Spleen (tissue), 11 donors: Measurements from ENCODE around the gene PMVK. TPM values are rescaled to one million over a fixed set of nuclear protein-coding genes. Genes with fewer than 3 reads are reported as not detected.
"Not testable (repeated sequence)": the region's sequence is repeated elsewhere in the genome, so short reads cannot be mapped to it uniquely, and the experiment has no call there.

ENCODE experiments used
- DNase-seq: peaks from one replicate; pipeline ENCODE4 v3.0.0-alpha.2; 2020
- H3K27ac ChIP-seq, 8 donors: fragments of 200-600 bp; sonication (generic) in 7 of 8; 1 replicate in 4 of 8; 2 replicates in 4 of 8; pipeline versions ENCODE4 v1.5.0 to v1.8.0; 2016 to 2021; ENCODE audit warnings: inconsistent platforms in 4 of 8, mild to moderate bottlenecking in 4 of 8, moderate library complexity in 1 of 8
- H3K27me3 ChIP-seq, 7 donors: fragments of 200-600 bp; sonication (generic) in 6 of 7; replicated peaks in 1 of 7; 1 replicate in 4 of 7; 2 replicates in 3 of 7; pipeline versions ENCODE4 v1.5.0 to v1.8.0; 2016 to 2021; ENCODE audit warnings: inconsistent platforms in 3 of 7, mild to moderate bottlenecking in 1 of 7
- H3K36me3 ChIP-seq, 6 donors: fragments of 200-600 bp; sonication (generic) in 5 of 6; 1 replicate in 4 of 6; 2 replicates in 2 of 6; pipeline versions ENCODE4 v1.5.0 to v1.8.0; 2016 to 2021; ENCODE audit warnings: inconsistent platforms in 2 of 6
- H3K4me1 ChIP-seq, 6 donors: fragments of 200-600 bp; sonication (generic) in 5 of 6; 1 replicate in 3 of 6; 2 replicates in 3 of 6; pipeline versions ENCODE4 v1.5.0 to v1.8.0; 2016 to 2021; ENCODE audit warnings: inconsistent platforms in 3 of 6
- H3K4me3 ChIP-seq, 8 donors: fragments of 200-600 bp; sonication (generic) in 7 of 8; 1 replicate in 4 of 8; 2 replicates in 4 of 8; pipeline versions ENCODE4 v1.5.0 to v1.8.0; 2016 to 2021; ENCODE audit warnings: inconsistent platforms in 4 of 8, mild to moderate bottlenecking in 4 of 8, moderate library complexity in 2 of 8
- H3K9me3 ChIP-seq, 8 donors: fragments of 200-600 bp; sonication (generic) in 7 of 8; 1 replicate in 4 of 8; 2 replicates in 4 of 8; pipeline versions ENCODE4 v1.5.0 to v1.8.0; 2016 to 2021; ENCODE audit warnings: inconsistent platforms in 4 of 8
- POLR2A ChIP-seq, 3 donors: fragments of 450-650 bp; IDR thresholded peaks; one replicate each; pipeline ENCODE4 v1.5.1; 2017; ENCODE audit warnings: antibody characterized with exemption in 3 of 3, mild to moderate bottlenecking in 1 of 3
- POLR2AphosphoS5 ChIP-seq, 3 donors: sonication (generic); formaldehyde crosslinking; IDR thresholded peaks; one replicate each; pipeline ENCODE4 v1.5.1; 2017; ENCODE audit warnings: antibody characterized with exemption in 3 of 3
- WGBS, 5 donors: extraction: QIAGEN DNeasy Blood & Tissue Kit in 3 of 5; methylation state at CpG; one replicate each; pipeline versions ENCODE4 v1.1.5 to v1.1.7; 2013 to 2018; 5-methylcytosine and 5-hydroxymethylcytosine counted together
- intact Hi-C: fragments of 100-400 bp; cut with DNase I; formaldehyde crosslinking; loops from one replicate; pipeline ENCODE4 v1.15.0; 2023; ENCODE audit warnings: low total_unique reads
- polyA plus RNA-seq, 3 donors: library from polyadenylated mRNA; stranded (reverse); fragments of 200-250 nt; gene quantifications; one replicate each; pipeline ENCODE4 v1.2.1, GENCODE V29; 2013
- total RNA-seq, 7 donors: library from RNA; depleted of rRNA in 3 of 7; stranded (reverse); fragments of >200 nt in 3 of 7; fragmentation: NEBNext Ultra II Directional in 4 of 7; extraction: Animal tissue kit (Norgen Biotek cat#: 25700) in 4 of 7; gene quantifications; one replicate each; pipeline versions ENCODE4 v1.1.0 to v1.2.1, GENCODE V29; 2016 to 2021
- TF ChIP-seq, protein P1 (sequence below), 11 experiments: fragments of 200-600 bp in 7 of 11; fragments of 450-650 bp in 4 of 11; sonication (generic) in 4 of 11; IDR thresholded peaks in 8 of 11; conservative IDR thresholded peaks in 3 of 11; 1 replicate in 7 of 11; 2 replicates in 4 of 11; pipeline versions ENCODE4 v1.4.0 to v1.8.0; 2016 to 2021; ENCODE audit warnings: antibody characterized with exemption in 11 of 11, inconsistent platforms in 4 of 11, mild to moderate bottlenecking in 1 of 11
- donor health status: healthy with polysubstance abuse.
- donor health status: DM: no; HTN: no; CAD: no; lungs with moderate emphysema.
- donor health status: DM: no; HTN: no; CAD: no.
- donor health status: Bipolar disorder and iron deficiency.
- donor health status: healthy.
- donor health status: DM: no; HTN: no; CAD: no.
- donor health status: DM: yes; HTN: yes; CAD: no.

Gene PMVK
- total and polyA plus RNA-seq, 10 donors: 12.4 to 68.8 (median 35.4) TPM

DNA sequence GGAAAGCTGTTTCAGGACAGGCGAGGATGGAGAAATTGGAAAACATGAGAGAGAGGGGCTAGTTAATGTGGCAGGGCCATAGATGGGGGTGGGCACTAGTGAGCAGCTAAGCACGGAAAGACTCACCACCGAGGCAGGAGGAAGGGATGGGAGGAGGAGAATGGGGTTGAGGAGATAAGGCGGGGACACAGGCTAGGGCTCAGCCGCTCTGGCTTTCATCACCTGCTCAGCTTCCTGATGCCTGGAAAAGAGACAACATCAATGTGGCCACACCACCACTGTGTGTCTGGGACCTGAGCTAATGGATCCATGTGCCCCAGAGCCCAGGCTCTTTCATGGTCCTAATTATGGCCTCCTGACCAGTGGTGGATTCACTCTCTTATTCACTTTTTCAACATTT lies 27.6 kb downstream of the PMVK start:
- no peaks in the 10 kb centered on the region for H3K9me3 ChIP-seq
- DNase-seq: no peak
- no peak overlapping the region for H3K4me3 ChIP-seq
- 85 to 98% (median 93%) methylated on average over 5 of the region's 5 CpGs for WGBS, 5 donors
- no peak overlapping the region for H3K27ac ChIP-seq
- H3K36me3 ChIP-seq: peaks cover 0 to 5% (median 0%) of the 10 kb centered on the region in 6 donors
- H3K27me3 ChIP-seq: no peaks in the 10 kb centered on the region
- no peaks in the 10 kb centered on the region for H3K4me1 ChIP-seq
- no peak for TF ChIP-seq POLR2A (IDR thresholded peaks at IDR 0.05)
- no peak for TF ChIP-seq POLR2AphosphoS5 (IDR thresholded peaks at IDR 0.05)
- TF ChIP-seq, protein P1, sequence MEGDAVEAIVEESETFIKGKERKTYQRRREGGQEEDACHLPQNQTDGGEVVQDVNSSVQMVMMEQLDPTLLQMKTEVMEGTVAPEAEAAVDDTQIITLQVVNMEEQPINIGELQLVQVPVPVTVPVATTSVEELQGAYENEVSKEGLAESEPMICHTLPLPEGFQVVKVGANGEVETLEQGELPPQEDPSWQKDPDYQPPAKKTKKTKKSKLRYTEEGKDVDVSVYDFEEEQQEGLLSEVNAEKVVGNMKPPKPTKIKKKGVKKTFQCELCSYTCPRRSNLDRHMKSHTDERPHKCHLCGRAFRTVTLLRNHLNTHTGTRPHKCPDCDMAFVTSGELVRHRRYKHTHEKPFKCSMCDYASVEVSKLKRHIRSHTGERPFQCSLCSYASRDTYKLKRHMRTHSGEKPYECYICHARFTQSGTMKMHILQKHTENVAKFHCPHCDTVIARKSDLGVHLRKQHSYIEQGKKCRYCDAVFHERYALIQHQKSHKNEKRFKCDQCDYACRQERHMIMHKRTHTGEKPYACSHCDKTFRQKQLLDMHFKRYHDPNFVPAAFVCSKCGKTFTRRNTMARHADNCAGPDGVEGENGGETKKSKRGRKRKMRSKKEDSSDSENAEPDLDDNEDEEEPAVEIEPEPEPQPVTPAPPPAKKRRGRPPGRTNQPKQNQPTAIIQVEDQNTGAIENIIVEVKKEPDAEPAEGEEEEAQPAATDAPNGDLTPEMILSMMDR (IDR thresholded peaks at IDR 0.05 in 8 of 11, conservative IDR thresholded peaks at IDR 0.05 in 3 of 11): no peak
- intact Hi-C loops: no loop called here

DNA sequence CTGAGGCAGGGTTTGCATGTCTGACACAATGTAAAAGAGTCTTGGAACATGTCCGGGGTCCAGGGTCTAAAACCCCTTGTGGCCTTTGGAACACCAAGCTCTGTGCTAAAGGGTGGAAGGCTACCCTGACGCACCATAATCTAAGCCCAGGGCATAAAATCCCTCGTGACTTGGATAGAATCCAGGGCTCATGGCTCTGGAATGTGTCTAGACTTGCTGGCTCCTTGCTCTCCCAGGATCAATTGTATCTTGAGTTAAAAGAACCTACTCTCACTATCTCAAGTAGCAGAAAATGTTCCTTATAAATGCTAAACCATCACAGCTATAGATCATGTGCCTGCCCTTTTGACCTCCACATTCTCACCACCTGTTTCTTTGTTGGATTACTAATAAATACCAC lies 28.4 kb downstream of the PMVK start:
- intact Hi-C loops, H3K27ac ChIP-seq, H3K36me3 ChIP-seq, H3K9me3 ChIP-seq, DNase-seq, H3K27me3 ChIP-seq, H3K4me1 ChIP-seq, H3K4me3 ChIP-seq: not testable (repeated sequence)
- 79 to 97% (median 86%) methylated on average over 3 of the region's 3 CpGs for WGBS, 5 donors

DNA sequence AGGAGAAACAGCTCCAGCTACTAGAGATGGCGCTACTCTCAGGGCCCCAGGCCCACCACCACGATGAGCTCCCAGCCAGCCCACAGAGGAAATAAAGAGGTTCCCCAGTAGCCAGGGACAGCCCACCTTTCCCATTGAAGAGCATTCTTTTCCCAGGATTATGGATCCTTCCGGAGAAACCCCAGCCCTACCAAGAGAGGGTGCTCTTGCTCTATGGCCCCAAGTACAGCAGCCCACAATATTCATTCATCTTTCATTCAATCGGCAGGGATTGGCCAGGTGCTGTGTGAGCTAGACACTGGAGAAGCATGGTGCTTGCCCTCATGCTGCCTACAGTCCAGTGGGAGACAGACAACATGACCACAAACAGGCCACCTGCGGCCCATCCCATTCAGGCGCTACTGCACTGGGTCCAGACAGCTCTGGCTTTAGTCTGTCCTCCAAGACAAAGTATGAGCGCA lies 29.9 kb downstream of the PMVK start:
- H3K4me3 ChIP-seq: no peak overlapping the region

DNA sequence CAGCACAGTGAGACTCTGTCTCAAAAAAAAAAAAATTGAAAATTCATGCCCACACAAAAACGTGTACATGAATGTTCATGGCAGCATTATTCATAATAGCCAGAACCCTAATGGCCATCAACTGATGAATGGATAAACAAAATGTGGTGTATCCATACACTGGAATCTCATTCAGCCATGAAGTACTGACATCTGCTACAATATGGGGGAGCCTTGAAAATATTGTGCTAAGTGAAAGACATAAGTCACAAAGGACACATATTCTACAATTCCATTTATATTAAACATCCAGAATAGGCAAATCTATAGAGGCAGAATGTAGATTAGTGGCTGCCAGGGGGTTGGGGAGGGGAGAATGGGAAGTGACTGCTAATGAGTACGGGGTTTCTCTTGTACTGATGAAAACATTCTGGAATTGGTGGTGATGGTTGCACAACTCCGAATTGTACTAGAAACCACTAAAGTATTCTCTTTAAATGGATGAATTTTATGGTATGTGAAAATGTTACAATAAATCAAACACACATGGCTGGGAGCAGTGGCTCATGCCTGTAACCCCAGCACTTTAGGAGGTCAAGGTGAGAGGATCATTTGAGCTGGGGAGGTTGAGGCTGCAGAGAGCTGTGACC lies 33.5 kb downstream of the PMVK start:
- no peaks in the 10 kb centered on the region for H3K4me1 ChIP-seq
- WGBS, 5 donors: 40 to 60% (median 54%) methylated on average over 3 of the region's 3 CpGs
- H3K27ac ChIP-seq: no peak overlapping the region
- intact Hi-C loops: no loop called here
- H3K4me3 ChIP-seq: no peak overlapping the region
- no peaks in the 10 kb centered on the region for H3K36me3 ChIP-seq
- TF ChIP-seq, protein P1 (IDR thresholded peaks at IDR 0.05 in 8 of 11, conservative IDR thresholded peaks at IDR 0.05 in 3 of 11): no peak
- no peak for TF ChIP-seq POLR2AphosphoS5 (IDR thresholded peaks at IDR 0.05)
- no peak for TF ChIP-seq POLR2A (IDR thresholded peaks at IDR 0.05)
- H3K27me3 ChIP-seq: no peaks in the 10 kb centered on the region
- H3K9me3 ChIP-seq: no peaks in the 10 kb centered on the region
- no peak for DNase-seq

More for the DNA sequence above, 29.9 kb downstream of the PMVK start:
- Histone ChIP-seq H3K4me1 (no peaks in the 10 kb centered on the region), H3K27ac (no peak overlapping the region), H3K9me3 (no peaks in the 10 kb centered on the region), H3K27me3 (no peaks in the 10 kb centered on the region), H3K36me3 (no peaks in the 10 kb centered on the region)
- intact Hi-C loops: no loop called here
- no peak for DNase-seq
- no peak for TF ChIP-seq POLR2A (IDR thresholded peaks at IDR 0.05)
- TF ChIP-seq, protein P1 (IDR thresholded peaks at IDR 0.05 in 8 of 11, conservative IDR thresholded peaks at IDR 0.05 in 3 of 11): peak in 5 of 11 experiments; percentile 11 to 29 (median 22)
- 65 to 93% (median 77%) methylated on average over 4 to 7 of the region's 7 CpGs for WGBS, 5 donors
